PC-3 (cell line): ENCODE data around the gene ERI3. TPM values are rescaled to one million over a fixed set of nuclear protein-coding genes. Genes with fewer than 3 reads are reported as not detected.

ENCODE experiments used
- ATAC-seq: fragments of 200-7000 bp; cut with Tn5 transposase; 2 replicates; pipeline ENCODE4 v1.9.1; 2020; ENCODE audit warnings: mild to moderate bottlenecking, moderate library complexity
- BruUV-seq: library from RNA; stranded (reverse); fragments of 400-500 nt; replicated peaks from 2 replicates; lab custom pipeline; 2021; lab: Mats Ljungman, UMichigan
- CTCF ChIA-PET: fragments of 300-600 bp; sonication (Branson Sonifier 250); formaldehyde crosslinking; loops from one replicate; lab custom pipeline; 2022; ENCODE audit warnings: antibody characterized with exemption; lab: Charles Lee
- POLR2A ChIA-PET: fragments of 300-600 bp; sonication (Branson Sonifier 250); formaldehyde crosslinking; loops from one replicate; lab custom pipeline; 2022; ENCODE audit warnings: antibody characterized with exemption; ENCODE audit not compliant: unreplicated experiment; lab: Charles Lee
- DNase-seq: peaks from one replicate; pipeline ENCODE4 v3.0.0-alpha.2; 2015
- H2AFZ ChIP-seq: fragments of 300-600 bp; sonication (generic); 2 replicates; pipeline ENCODE4 v1.6.0; 2016; ENCODE audit warnings: antibody characterized with exemption, low read length
- H3F3A ChIP-seq: fragments of 300-600 bp; sonication (generic); one replicate; pipeline ENCODE4 v1.6.0; 2017; ENCODE audit warnings: antibody characterized with exemption, low read length, control low read depth, mild to moderate bottlenecking; ENCODE audit not compliant: unreplicated experiment
- H3K27ac ChIP-seq: fragments of 300-600 bp; sonication (generic); 2 replicates; pipeline ENCODE4 v1.5.1; 2016; ENCODE audit warnings: mild to moderate bottlenecking, low read length
- H3K27me3 ChIP-seq: fragments of 300-600 bp; sonication (generic); 2 replicates; pipeline ENCODE4 v1.6.1; 2016; ENCODE audit warnings: low read length, mixed read lengths
- H3K36me3 ChIP-seq: fragments of 300-600 bp; sonication (generic); 2 replicates; pipeline ENCODE4 v1.6.1; 2016; ENCODE audit warnings: low read depth, mixed run types, low read length, mixed read lengths
- H3K4me1 ChIP-seq: fragments of 300-600 bp; sonication (generic); 2 replicates; pipeline ENCODE4 v1.5.1; 2016; ENCODE audit warnings: low read length; ENCODE audit not compliant: insufficient read depth
- H3K4me2 ChIP-seq: fragments of 300-600 bp; sonication (generic); 2 replicates; pipeline ENCODE4 v1.6.0; 2016; ENCODE audit warnings: low read length
- H3K4me3 ChIP-seq: fragments of 300-600 bp; sonication (generic); 2 replicates; pipeline ENCODE4 v1.5.1; 2016; ENCODE audit warnings: mild to moderate bottlenecking, low read length, mixed read lengths
- H3K79me2 ChIP-seq: fragments of 300-600 bp; sonication (generic); 2 replicates; pipeline ENCODE4 v1.6.1; 2017; ENCODE audit warnings: low read length, mixed read lengths
- H3K9ac ChIP-seq: fragments of 300-600 bp; sonication (generic); 2 replicates; pipeline ENCODE4 v1.6.0; 2016; ENCODE audit warnings: mild to moderate bottlenecking, low read length
- H3K9me2 ChIP-seq: fragments of 300-600 bp; sonication (generic); replicated peaks from 2 replicates; pipeline ENCODE4 v1.6.1; 2016; ENCODE audit warnings: mixed run types, low read length, mixed read lengths
- H3K9me3 ChIP-seq: fragments of 300-600 bp; sonication (generic); 2 replicates; pipeline ENCODE4 v1.6.1; 2016; ENCODE audit warnings: low read length, mixed read lengths
- H4K20me1 ChIP-seq: fragments of 300-600 bp; sonication (generic); 2 replicates; pipeline ENCODE4 v1.6.1; 2016; ENCODE audit warnings: low read length, mixed read lengths
- EZH2 ChIP-seq: fragments of 300-600 bp; sonication (generic); IDR thresholded peaks from one replicate; pipeline ENCODE4 v1.6.1; 2017; ENCODE audit warnings: antibody characterized with exemption, mild to moderate bottlenecking, low read length; ENCODE audit not compliant: unreplicated experiment
- EZH2phosphoT487 ChIP-seq: fragments of 300-600 bp; sonication (generic); IDR thresholded peaks from 2 replicates; pipeline ENCODE4 v1.6.1; 2018; ENCODE audit warnings: mild to moderate bottlenecking, antibody characterized with exemption, low read length, borderline replicate concordance
- intact Hi-C: fragments of 100-400 bp; cut with micrococcal nuclease; formaldehyde crosslinking; loops from 2 replicates; pipeline ENCODE4 v1.9.0; 2023
- total RNA-seq: library from RNA; depleted of rRNA; stranded (reverse); fragments of >200 nt; gene quantifications from 2 replicates; pipeline ENCODE4 v1.2.3, GENCODE V29; 2014
- TF ChIP-seq, protein P1 (sequence below): fragments of 300-600 bp; sonication (generic); conservative IDR thresholded peaks from 2 replicates; pipeline ENCODE4 v1.5.1; 2017; ENCODE audit warnings: antibody characterized with exemption, low read depth, mild to moderate bottlenecking, low read length

The ERI3 gene
- total RNA-seq, 1 experiment from 2014 or later: 138 TPM

DNA sequence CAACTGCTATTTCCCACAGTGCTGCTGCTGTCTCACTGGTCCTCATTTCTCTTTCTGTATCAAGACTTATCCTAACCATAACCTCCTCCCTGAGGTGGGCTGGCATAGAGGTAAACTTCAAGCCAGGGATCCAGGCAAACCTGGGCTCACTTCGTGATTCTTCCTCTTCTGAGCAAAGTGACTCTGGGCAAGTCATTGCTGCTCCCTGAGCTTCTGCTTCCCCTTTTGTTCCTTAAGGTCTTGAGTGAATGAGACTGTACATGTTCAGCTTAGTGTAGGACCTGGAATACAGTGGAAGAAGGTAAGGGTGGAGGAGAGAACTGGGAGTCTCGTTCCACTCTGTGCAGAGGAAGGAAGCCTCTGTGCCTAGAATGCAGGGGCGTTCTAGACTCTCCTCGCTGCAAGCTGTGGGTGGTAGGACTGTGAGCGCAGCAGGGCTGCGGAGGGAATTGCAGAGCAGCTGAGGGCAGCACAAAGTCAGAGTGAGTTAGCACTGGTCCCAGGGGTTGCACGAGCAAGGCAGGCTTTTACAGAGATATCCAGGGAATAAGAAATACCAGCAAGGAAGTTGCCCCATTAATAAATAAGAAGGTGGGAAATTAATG is 11.4 kb upstream of the ERI3 start:
- intact Hi-C loops: no loop called here
- no peak overlapping the region for H3K4me2 ChIP-seq
- DNase-seq: no peak
- no peaks in the 10 kb centered on the region for H3F3A ChIP-seq
- H3K79me2 ChIP-seq: no peaks in the 10 kb centered on the region
- H3K4me3 ChIP-seq: no peak overlapping the region
- H3K27ac ChIP-seq: no peak overlapping the region
- H3K9ac ChIP-seq: no peak overlapping the region
- H4K20me1 ChIP-seq: no peaks in the 10 kb centered on the region
- H3K4me1 ChIP-seq: no peaks in the 10 kb centered on the region
- no peaks in the 10 kb centered on the region for H3K9me3 ChIP-seq
- ATAC-seq: no peak
- H3K27me3 ChIP-seq: no peaks in the 10 kb centered on the region
- BruUV-seq: no TSS peak
- ChIA-PET CTCF (no interaction called here), POLR2A (no interaction called here)
- TF ChIP-seq EZH2phosphoT487: no peak
- TF ChIP-seq EZH2: no peak
- TF ChIP-seq, protein P1, sequence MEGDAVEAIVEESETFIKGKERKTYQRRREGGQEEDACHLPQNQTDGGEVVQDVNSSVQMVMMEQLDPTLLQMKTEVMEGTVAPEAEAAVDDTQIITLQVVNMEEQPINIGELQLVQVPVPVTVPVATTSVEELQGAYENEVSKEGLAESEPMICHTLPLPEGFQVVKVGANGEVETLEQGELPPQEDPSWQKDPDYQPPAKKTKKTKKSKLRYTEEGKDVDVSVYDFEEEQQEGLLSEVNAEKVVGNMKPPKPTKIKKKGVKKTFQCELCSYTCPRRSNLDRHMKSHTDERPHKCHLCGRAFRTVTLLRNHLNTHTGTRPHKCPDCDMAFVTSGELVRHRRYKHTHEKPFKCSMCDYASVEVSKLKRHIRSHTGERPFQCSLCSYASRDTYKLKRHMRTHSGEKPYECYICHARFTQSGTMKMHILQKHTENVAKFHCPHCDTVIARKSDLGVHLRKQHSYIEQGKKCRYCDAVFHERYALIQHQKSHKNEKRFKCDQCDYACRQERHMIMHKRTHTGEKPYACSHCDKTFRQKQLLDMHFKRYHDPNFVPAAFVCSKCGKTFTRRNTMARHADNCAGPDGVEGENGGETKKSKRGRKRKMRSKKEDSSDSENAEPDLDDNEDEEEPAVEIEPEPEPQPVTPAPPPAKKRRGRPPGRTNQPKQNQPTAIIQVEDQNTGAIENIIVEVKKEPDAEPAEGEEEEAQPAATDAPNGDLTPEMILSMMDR: no peak
- H3K9me2 ChIP-seq: 0 out of 2 replicates have a peak, but pooled peaks cover 4% of the 10 kb centered on the region
- no peaks in the 10 kb centered on the region for H3K36me3 ChIP-seq
- H2AFZ ChIP-seq: no peak overlapping the region

GRCh38 chr1:44361478-44361877 is 6.4 kb upstream of the ERI3 start:
- Histone ChIP-seq H3K79me2 (no peaks in the 10 kb centered on the region), H3K36me3 (no peaks in the 10 kb centered on the region), H3K27ac (no peak overlapping the region), H4K20me1 (no peaks in the 10 kb centered on the region), H3F3A (no peaks in the 10 kb centered on the region), H3K4me3 (no peak overlapping the region), H3K9me3 (no peaks in the 10 kb centered on the region), H3K4me1 (peaks cover 8% of the 10 kb centered on the region), H3K4me2 (no peak overlapping the region), H2AFZ (no peak overlapping the region), H3K9me2 (no peaks in the 10 kb centered on the region), H3K9ac (no peak overlapping the region), H3K27me3 (no peaks in the 10 kb centered on the region)
- no peak for TF ChIP-seq EZH2
- TF ChIP-seq, protein P1: peak; percentile 36
- ATAC-seq (peak; percentile 72), DNase-seq (peak; percentile 45)
- intact Hi-C loops: no loop called here
- BruUV-seq: no TSS peak
- CTCF ChIA-PET: no interaction called here
- POLR2A ChIA-PET: interaction anchor here (0.7 to 0.8 kb wide), 2 partner anchors 10 to 15 kb away, joined by 4 to 5 read pairs; no protein-coding TSS in a partner anchor

GRCh38 chr1:44359234-44359935 is 4.3 kb upstream of the ERI3 start:
- H3K27me3 ChIP-seq: no peaks in the 10 kb centered on the region
- ATAC-seq (no peak), DNase-seq (peak; percentile 50)
- peak overlapping the region; percentile 39; the same call in 1 of the 2 replicates for H2AFZ ChIP-seq
- H3K4me1 ChIP-seq: peaks cover 15% of the 10 kb centered on the region
- no peak overlapping the region for H3K4me3 ChIP-seq
- no peaks in the 10 kb centered on the region for H3K9me3 ChIP-seq
- H3K9ac ChIP-seq: no peak overlapping the region
- H3K4me2 ChIP-seq: peak overlapping the region; percentile 23; the same call in 1 of the 2 replicates
- no peak overlapping the region for H3K27ac ChIP-seq
- no peaks in the 10 kb centered on the region for H3K9me2 ChIP-seq
- H3K36me3 ChIP-seq: no peaks in the 10 kb centered on the region
- intact Hi-C loops: no loop called here
- TF ChIP-seq EZH2 (no peak), EZH2phosphoT487 (no peak)
- TF ChIP-seq, protein P1: no peak
- ChIA-PET CTCF (no interaction called here), POLR2A (no interaction called here)
- H3F3A ChIP-seq: no peaks in the 10 kb centered on the region
- no TSS peak for BruUV-seq
- peaks cover 5% of the 10 kb centered on the region for H3K79me2 ChIP-seq
- H4K20me1 ChIP-seq: no peaks in the 10 kb centered on the region
